PC-9 (cell line): ENCODE results near the gene RGS6. TPM values are rescaled to one million over a fixed set of nuclear protein-coding genes. Genes with fewer than 3 reads are reported as not detected.

Experiments
- BruUV-seq: library from RNA; stranded (reverse); fragments of 400-500 nt; replicated peaks from 2 replicates; lab custom pipeline; 2021; lab: Mats Ljungman, UMichigan
- CTCF ChIA-PET: fragments of 300-600 bp; sonication (Branson Sonifier 250); formaldehyde crosslinking; loops from one replicate; lab custom pipeline; 2022; ENCODE audit warnings: antibody characterized with exemption; lab: Charles Lee
- POLR2A ChIA-PET: fragments of 300-600 bp; sonication (Branson Sonifier 250); formaldehyde crosslinking; loops from one replicate; lab custom pipeline; 2022; ENCODE audit warnings: antibody characterized with exemption; ENCODE audit not compliant: unreplicated experiment; lab: Charles Lee
- DNase-seq, 2 experiments: peaks; one replicate each; pipeline versions ENCODE4 v3.0.0 to v3.0.0-alpha.2; 2015 to 2022; ENCODE audit warnings: mixed read lengths in 1 of 2
- H2AFZ ChIP-seq: fragments of 200-600 bp; sonication (generic); 2 replicates; pipeline ENCODE4 v1.8.1; 2017; ENCODE audit warnings: antibody characterized with exemption
- H3F3A ChIP-seq: fragments of 200-600 bp; sonication (generic); 2 replicates; pipeline ENCODE4 v1.8.1; 2017; ENCODE audit warnings: antibody characterized with exemption, mild to moderate bottlenecking, low read depth; ENCODE audit not compliant: insufficient read depth
- H3K27ac ChIP-seq: fragments of 200-600 bp; sonication (generic); 2 replicates; pipeline ENCODE4 v1.6.1; 2016; ENCODE audit warnings: mixed run types
- H3K27me3 ChIP-seq: fragments of 200-600 bp; sonication (generic); 2 replicates; pipeline ENCODE4 v1.6.1; 2016; ENCODE audit warnings: low read depth, mixed run types; ENCODE audit not compliant: insufficient read depth
- H3K36me3 ChIP-seq: fragments of 200-600 bp; sonication (generic); 2 replicates; pipeline ENCODE4 v1.6.1; 2016; ENCODE audit warnings: low read depth, mixed run types
- H3K4me1 ChIP-seq: fragments of 200-600 bp; sonication (generic); replicated peaks from 2 replicates; pipeline ENCODE4 v1.6.1; 2016; ENCODE audit warnings: mixed run types; ENCODE audit not compliant: insufficient read depth
- H3K4me2 ChIP-seq: fragments of 200-600 bp; sonication (generic); 2 replicates; pipeline ENCODE4 v1.6.1; 2017; ENCODE audit warnings: mixed run types
- H3K4me3 ChIP-seq: fragments of 200-600 bp; sonication (generic); 2 replicates; pipeline ENCODE4 v1.6.1; 2016; ENCODE audit warnings: mixed run types
- H3K79me2 ChIP-seq: fragments of 200-600 bp; sonication (generic); 2 replicates; pipeline ENCODE4 v1.6.1; 2017; ENCODE audit warnings: low read depth, mixed run types
- H3K9me2 ChIP-seq: fragments of 200-600 bp; sonication (generic); 2 replicates; pipeline ENCODE4 v1.8.1; 2017; ENCODE audit warnings: mild to moderate bottlenecking; ENCODE audit not compliant: insufficient read depth
- H3K9me3 ChIP-seq: fragments of 200-600 bp; sonication (generic); 2 replicates; pipeline ENCODE4 v1.8.1; 2016; ENCODE audit warnings: low read depth; ENCODE audit not compliant: insufficient read depth
- H4K20me1 ChIP-seq: fragments of 200-600 bp; sonication (generic); 2 replicates; pipeline ENCODE4 v1.8.1; 2017; ENCODE audit not compliant: insufficient read depth
- CTCF ChIP-seq: fragments of 200-600 bp; sonication (generic); conservative IDR thresholded peaks from 2 replicates; pipeline ENCODE4 v1.6.1; 2017; ENCODE audit warnings: mixed run types, antibody characterized with exemption, mild to moderate bottlenecking, moderate library complexity
- EZH2 ChIP-seq: fragments of 200-600 bp; sonication (generic); IDR thresholded peaks from 2 replicates; pipeline ENCODE4 v1.8.0; 2017; ENCODE audit warnings: antibody characterized with exemption, low read depth
- intact Hi-C: fragments of 100-400 bp; cut with micrococcal nuclease; formaldehyde crosslinking; loops from one replicate; pipeline ENCODE4 v1.10.0; 2022; ENCODE audit not compliant: unreplicated experiment
- total RNA-seq: library from RNA; stranded (reverse); gene quantifications from 2 replicates; pipeline ENCODE4 v1.2.3, GENCODE V29; 2021

The RGS6 gene
- total RNA-seq, 1 experiment from 2014 or later, result not detected

GRCh38 chr14:72562300-72562699, 630.1 kb downstream of the RGS6 start:
- CTCF ChIA-PET, result no interaction called here
- H3K27ac ChIP-seq, result no peak overlapping the region

GRCh38 chr14:72563676-72564075, 631.4 kb downstream of the RGS6 start:
- H3K4me3 ChIP-seq, result no peak overlapping the region
- H3K9me2 ChIP-seq, result no peaks in the 10 kb centered on the region
- no peaks in the 10 kb centered on the region for H3K36me3 ChIP-seq
- BruUV-seq, result no TSS peak
- no peaks in the 10 kb centered on the region for H3K9me3 ChIP-seq
- no peaks in the 10 kb centered on the region for H4K20me1 ChIP-seq
- no peak overlapping the region for H3K27ac ChIP-seq
- H3K79me2 ChIP-seq, result no peaks in the 10 kb centered on the region
- no peak for DNase-seq
- no peaks in the 10 kb centered on the region for H3F3A ChIP-seq
- no peak overlapping the region for H2AFZ ChIP-seq
- intact Hi-C loops, result no loop called here
- ChIA-PET POLR2A (no interaction called here), CTCF (no interaction called here)
- H3K4me2 ChIP-seq, result no peak overlapping the region
- H3K4me1 ChIP-seq, result no peaks in the 10 kb centered on the region
- TF ChIP-seq CTCF, result no peak
- no peak for TF ChIP-seq EZH2
- H3K27me3 ChIP-seq, result peaks cover 99% of the 10 kb centered on the region

More at GRCh38 chr14:72562300-72562699, 630.1 kb downstream of the RGS6 start:
- H3K9me2 ChIP-seq, result no peaks in the 10 kb centered on the region
- H3K79me2 ChIP-seq, result no peaks in the 10 kb centered on the region
- no peak for DNase-seq
- intact Hi-C loops, result no loop called here
- no peaks in the 10 kb centered on the region for H3F3A ChIP-seq
- no peak overlapping the region for H3K4me2 ChIP-seq
- H3K4me3 ChIP-seq, result no peak overlapping the region
- no peaks in the 10 kb centered on the region for H3K36me3 ChIP-seq
- no TSS peak for BruUV-seq
- TF ChIP-seq EZH2 (no peak), CTCF (no peak)
- no peak overlapping the region for H2AFZ ChIP-seq
- H3K9me3 ChIP-seq, result no peaks in the 10 kb centered on the region
- H4K20me1 ChIP-seq, result no peaks in the 10 kb centered on the region
- H3K4me1 ChIP-seq, result no peaks in the 10 kb centered on the region
- H3K27me3 ChIP-seq, result peaks cover 99% of the 10 kb centered on the region
- POLR2A ChIA-PET, result no interaction called here

GRCh38 chr14:72565149-72565559, 632.9 kb downstream of the RGS6 start:
- no peaks in the 10 kb centered on the region for H3K9me2 ChIP-seq
- no peak overlapping the region for H2AFZ ChIP-seq
- no peak for TF ChIP-seq EZH2
- H3F3A ChIP-seq, result no peaks in the 10 kb centered on the region
- peaks cover 92% of the 10 kb centered on the region for H3K27me3 ChIP-seq
- H3K4me2 ChIP-seq, result no peak overlapping the region
- H3K9me3 ChIP-seq, result no peaks in the 10 kb centered on the region
- intact Hi-C loops, result no loop called here
- no peaks in the 10 kb centered on the region for H3K4me1 ChIP-seq
- ChIA-PET POLR2A (no interaction called here), CTCF (no interaction called here)
- H3K36me3 ChIP-seq, result no peaks in the 10 kb centered on the region
- no peaks in the 10 kb centered on the region for H4K20me1 ChIP-seq
- no peak overlapping the region for H3K27ac ChIP-seq
- H3K79me2 ChIP-seq, result no peaks in the 10 kb centered on the region
- no TSS peak for BruUV-seq
- no peak for DNase-seq
- H3K4me3 ChIP-seq, result no peak overlapping the region

GRCh38 chr14:72565917-72566316, 633.7 kb downstream of the RGS6 start:
- ChIA-PET CTCF (no interaction called here), POLR2A (no interaction called here)
- no TSS peak for BruUV-seq
- Histone ChIP-seq H3K27ac (no peak overlapping the region), H3F3A (no peaks in the 10 kb centered on the region), H3K79me2 (no peaks in the 10 kb centered on the region), H3K9me2 (no peaks in the 10 kb centered on the region), H3K9me3 (no peaks in the 10 kb centered on the region), H3K36me3 (no peaks in the 10 kb centered on the region), H3K4me3 (no peak overlapping the region), H2AFZ (no peak overlapping the region), H4K20me1 (no peaks in the 10 kb centered on the region), H3K27me3 (peaks cover 88% of the 10 kb centered on the region), H3K4me2 (no peak overlapping the region), H3K4me1 (no peaks in the 10 kb centered on the region)
- intact Hi-C loops, result no loop called here
- TF ChIP-seq EZH2, result no peak
- TF ChIP-seq CTCF, result no peak
- no peak for DNase-seq
